GM23248 (cell line): ENCODE results near the gene NLRC5.

ENCODE experiments used
- EZH2 ChIP-seq: fragments of 200-600 bp; sonication (generic); IDR thresholded peaks from 2 replicates; pipeline ENCODE4 v1.6.1; 2018; ENCODE audit warnings: antibody characterized with exemption, mild to moderate bottlenecking; ENCODE audit not compliant: insufficient read depth, poor library complexity, severe bottlenecking
- EZH2phosphoT487 ChIP-seq: fragments of 200-600 bp; sonication (generic); IDR thresholded peaks from 2 replicates; pipeline ENCODE4 v1.6.1; 2018; ENCODE audit warnings: antibody characterized with exemption, moderate library complexity, mild to moderate bottlenecking, low read depth; ENCODE audit not compliant: insufficient read depth

GRCh38 chr16:57084996-57085395 lies 95.6 kb downstream of the NLRC5 start:
- TF ChIP-seq EZH2phosphoT487 (no peak), EZH2 (no peak)
